ENCODE measurements around the gene HIP1. TPM values are rescaled to one million over a fixed set of nuclear protein-coding genes. Genes with fewer than 3 reads are reported as not detected.

HIP1 gene
- total and polyA plus RNA-seq, 9 of the 15 experiments (the other 6 are each of a cell fraction or from before 2014, with no cell fraction given) = 2.4 to 13.7 (median 9.5) TPM

GRCh38 chr7:75596727-75597614 is 141.8 kb downstream of the HIP1 start (continued):
- TF ChIP-seq NR0B1 (IDR thresholded peaks at IDR 0.05; ENCODE audit: partially characterized antibody) = no peak
- no peak for TF ChIP-seq E2F1 (CRISPR knock-in tag; IDR thresholded peaks at IDR 0.05)
- peak; percentile 14 for TF ChIP-seq FOS (IDR thresholded peaks at IDR 0.05; ENCODE audit: extremely low read depth, insufficient read length)
- TF ChIP-seq ZKSCAN8 (CRISPR knock-in tag; IDR thresholded peaks at IDR 0.05) = no peak
- no peak for TF ChIP-seq SP2 (IDR thresholded peaks at IDR 0.05; ENCODE audit: extremely low read depth, low read depth, low read length, poor library complexity, severe bottlenecking)
- TF ChIP-seq CEBPZ (IDR thresholded peaks at IDR 0.05; ENCODE audit: borderline replicate concordance, low read depth, low read length) = no peak
- TF ChIP-seq ZC3H8 (IDR thresholded peaks at IDR 0.05) = no peak
- 0 out of 2 replicates have a peak, but pooled peaks have one; percentile 36 for TF ChIP-seq NR4A1 (CRISPR knock-in tag; IDR thresholded peaks at IDR 0.05)
- TF ChIP-seq NR4A1 (tag; IDR thresholded peaks at IDR 0.05) = no peak
- no peak for TF ChIP-seq FOXA1 (IDR thresholded peaks at IDR 0.05; ENCODE audit: borderline replicate concordance)
- no peak for TF ChIP-seq CREB1 (IDR thresholded peaks at IDR 0.05)
- TF ChIP-seq CREB1 (CRISPR knock-in tag; IDR thresholded peaks at IDR 0.05) = no peak
- TF ChIP-seq ETV6 (IDR thresholded peaks at IDR 0.05; ENCODE audit: borderline replicate concordance in 1 of 2, low read depth in 2 of 2, low read length in 1 of 2) = no peak
- no peak for TF ChIP-seq ETV6 (CRISPR knock-in tag; IDR thresholded peaks at IDR 0.05; ENCODE audit: borderline replicate concordance)
- no peak for TF ChIP-seq RBM15 (IDR thresholded peaks at IDR 0.05; ENCODE audit: insufficient read depth, low read length)
- TF ChIP-seq ZKSCAN1 (IDR thresholded peaks at IDR 0.05; ENCODE audit: low read depth, low read length) = no peak
- TF ChIP-seq ZFP91 (CRISPR knock-in tag; IDR thresholded peaks at IDR 0.05) = no peak
- TF ChIP-seq FOXJ2 (tag; IDR thresholded peaks at IDR 0.05) = no peak
